Fibroblast of upper back skin (primary cell): ENCODE measurements around the gene SRF.
"Not testable (repeated sequence)": the region's sequence is repeated elsewhere in the genome, so short reads cannot be mapped to it uniquely, and the experiment has no call there.

ENCODE experiments used
- DNase-seq: peaks from one replicate; pipeline ENCODE4 v3.0.0-alpha.2; 2013

The SRF gene

DNA sequence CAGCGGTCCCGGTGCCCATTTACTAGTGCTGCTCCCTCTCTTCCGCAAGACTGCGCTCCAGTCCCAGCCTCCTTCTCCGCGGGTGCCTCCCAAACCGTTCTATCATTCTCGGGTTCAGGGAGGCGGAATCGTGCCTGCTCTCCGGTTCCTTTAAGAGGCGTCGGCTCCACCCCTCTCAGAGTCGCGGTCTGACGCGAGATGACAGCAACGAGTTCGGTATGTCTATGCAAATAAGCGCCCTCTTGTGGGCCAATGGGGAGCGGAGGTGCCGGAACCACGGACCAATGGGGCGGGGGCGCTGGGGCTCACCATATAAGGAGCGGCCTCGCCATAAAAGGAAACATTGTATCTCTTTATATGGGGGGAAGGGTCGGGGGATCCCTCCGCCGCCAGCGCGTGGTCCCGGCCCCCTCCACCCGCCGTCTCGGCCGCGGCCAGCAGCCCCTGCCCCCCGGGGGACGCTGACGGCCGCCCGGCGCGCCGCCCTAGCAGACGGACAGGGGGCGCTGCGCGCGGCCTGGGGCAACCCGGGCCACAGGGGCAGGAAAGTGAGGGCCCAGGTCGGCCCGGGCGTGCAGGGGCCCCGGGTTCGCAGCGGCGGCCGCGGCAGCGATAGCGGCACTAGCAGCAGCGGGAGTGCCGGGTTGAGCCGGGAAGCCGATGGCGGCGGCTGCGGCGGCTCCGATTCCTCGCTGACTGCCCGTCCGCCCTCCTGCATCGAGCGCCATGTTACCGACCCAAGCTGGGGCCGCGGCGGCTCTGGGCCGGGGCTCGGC lies at the start of gene SRF:
SRF (plus strand) TSS at position 339 of the 776 bp plus-strand sequence; CDS start at position 727, 388 bp downstream.
- DNase-seq = peak; percentile 100

GRCh38 chr6:43122146-43122545 lies 48.9 kb upstream of the SRF start:
- DNase-seq = no peak

DNA sequence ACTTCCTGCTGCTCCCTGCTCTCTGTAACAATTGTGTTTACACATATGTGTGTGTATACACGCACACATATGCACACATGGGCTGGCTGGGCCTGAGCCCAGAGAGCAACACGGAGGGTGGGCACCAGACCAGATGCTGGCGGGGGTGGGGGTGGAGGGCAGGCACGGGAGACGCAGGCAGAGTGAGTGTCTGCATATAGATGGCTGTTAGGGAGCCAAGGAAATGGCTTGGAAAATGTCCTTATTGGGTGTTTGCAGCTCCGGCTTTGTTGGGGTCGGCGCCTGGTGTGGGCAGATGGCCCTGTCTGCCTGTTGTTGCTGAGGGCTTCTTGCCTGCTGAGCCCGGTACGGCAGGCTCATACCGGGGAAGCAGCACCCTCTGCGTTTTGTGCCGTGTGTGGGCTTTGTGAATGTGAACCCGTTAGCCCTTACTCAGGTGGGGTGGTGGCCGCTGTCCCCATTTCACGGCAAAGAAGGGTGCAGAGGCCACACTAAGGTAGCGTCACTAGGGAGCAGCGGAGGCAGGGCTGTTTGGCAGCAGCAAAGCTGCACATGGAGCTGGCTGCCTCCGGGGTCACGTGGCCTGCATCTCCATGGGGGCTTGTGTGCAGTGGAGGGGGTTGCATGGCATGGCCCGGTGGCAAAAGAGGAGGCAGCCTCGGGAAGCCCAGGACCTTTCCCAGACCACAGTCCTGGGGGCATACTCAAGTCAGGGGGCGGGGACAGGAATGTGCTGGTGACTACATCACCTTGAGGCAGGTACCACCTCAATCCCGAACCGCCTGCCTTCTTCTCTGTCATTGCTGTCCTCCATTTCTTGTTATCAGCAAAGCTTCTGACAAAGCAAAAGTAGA lies 47.4 kb upstream of the SRF start:
- no peak for DNase-seq

GRCh38 chr6:43124481-43124880 lies 46.6 kb upstream of the SRF start:
- DNase-seq = no peak

DNA sequence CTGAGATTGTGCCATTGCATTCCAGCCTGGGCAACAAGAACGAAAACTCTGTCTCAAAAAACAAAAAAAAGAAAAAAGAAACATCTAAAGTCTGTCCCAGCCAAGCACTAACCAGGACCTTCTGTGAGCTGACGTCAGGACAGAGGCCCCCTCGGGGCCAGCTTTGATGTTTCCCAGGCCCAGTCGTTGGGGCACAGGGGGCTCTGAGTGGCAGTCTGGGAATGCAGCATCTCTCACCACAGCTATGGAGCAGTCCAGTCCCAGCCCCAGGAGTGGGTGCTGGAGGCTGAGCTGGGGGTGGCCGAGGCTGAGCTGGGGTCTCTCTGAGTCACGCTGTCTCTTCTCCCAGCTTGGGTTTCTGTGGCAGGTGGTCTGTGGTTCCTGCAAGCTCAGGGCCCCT lies 46.0 kb upstream of the SRF start:
- peak; percentile 99 for DNase-seq

DNA sequence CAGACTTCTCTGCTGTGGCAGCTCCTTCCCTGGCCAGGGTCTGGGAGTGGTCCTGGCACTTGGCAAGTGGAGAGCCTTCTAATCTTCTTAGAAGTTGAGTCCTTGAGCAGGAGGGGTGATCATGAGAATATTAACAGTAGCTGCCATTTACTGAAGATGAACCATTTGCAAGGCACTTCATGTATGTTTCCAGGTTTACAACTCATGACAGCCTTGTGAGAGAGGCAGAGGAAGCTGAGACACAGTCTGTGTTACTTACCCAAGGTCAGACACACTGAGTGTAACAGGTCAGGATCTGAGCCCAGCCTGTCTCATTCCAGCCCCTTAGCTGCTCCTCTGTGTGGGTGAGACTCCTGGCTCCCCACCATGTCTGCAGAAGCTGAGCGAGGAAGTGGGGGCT lies 45.5 kb upstream of the SRF start:
- peak; percentile 47 for DNase-seq

- DNase-seq = no peak
Measured at GRCh38 chr6:43127180-43127579, 43.9 kb upstream of the SRF start.

- DNase-seq = peak; percentile 60
Measured at GRCh38 chr6:43127877-43128276, 43.2 kb upstream of the SRF start.

DNA sequence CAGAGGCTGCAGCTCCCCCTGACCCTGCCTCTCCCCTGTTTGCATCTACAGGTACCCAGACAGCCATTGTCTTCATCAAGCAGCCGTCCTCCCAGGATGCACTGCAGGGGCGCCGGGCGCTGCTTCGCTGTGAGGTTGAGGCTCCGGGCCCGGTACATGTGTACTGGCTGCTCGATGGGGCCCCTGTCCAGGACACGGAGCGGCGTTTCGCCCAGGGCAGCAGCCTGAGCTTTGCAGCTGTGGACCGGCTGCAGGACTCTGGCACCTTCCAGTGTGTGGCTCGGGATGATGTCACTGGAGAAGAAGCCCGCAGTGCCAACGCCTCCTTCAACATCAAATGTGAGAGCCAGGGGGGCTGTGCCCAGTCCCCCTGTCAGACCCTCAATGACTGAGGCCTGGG lies 42.1 kb upstream of the SRF start:
- DNase-seq = no peak

DNA sequence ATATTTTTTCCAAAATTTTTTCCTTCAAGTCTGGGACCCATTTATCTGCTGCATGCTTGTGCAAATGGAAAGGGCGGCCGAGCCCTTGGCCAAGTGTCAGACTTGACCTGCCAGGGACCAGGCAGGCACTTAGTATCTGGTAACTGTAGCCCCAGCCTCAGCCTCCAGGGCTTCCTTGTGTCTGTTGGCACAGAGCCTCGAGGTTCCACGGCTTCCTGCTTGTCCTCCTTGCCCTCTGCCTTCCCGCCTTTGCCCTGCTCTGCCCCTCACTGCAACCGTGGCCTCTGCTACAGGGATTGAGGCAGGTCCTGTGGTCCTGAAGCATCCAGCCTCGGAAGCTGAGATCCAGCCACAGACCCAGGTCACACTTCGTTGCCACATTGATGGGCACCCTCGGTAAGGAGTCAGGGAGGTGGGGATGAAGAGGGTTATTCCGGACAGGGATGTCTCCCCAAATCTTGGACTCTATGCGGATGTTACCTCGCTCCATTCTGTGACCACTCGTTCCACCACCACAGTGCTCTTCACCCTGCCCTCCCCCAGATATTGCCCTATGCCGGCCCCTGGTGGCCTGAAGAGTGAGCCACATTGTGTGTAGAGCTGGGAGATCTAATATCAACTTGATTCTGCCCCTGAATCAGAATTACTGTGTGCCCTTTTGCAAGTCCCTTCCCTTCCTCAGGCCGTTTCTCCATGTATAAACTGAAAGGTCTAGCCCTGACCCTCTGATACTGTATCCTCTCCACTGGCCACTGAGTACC lies 41.5 kb upstream of the SRF start:
- DNase-seq = peak; percentile 38

DNA sequence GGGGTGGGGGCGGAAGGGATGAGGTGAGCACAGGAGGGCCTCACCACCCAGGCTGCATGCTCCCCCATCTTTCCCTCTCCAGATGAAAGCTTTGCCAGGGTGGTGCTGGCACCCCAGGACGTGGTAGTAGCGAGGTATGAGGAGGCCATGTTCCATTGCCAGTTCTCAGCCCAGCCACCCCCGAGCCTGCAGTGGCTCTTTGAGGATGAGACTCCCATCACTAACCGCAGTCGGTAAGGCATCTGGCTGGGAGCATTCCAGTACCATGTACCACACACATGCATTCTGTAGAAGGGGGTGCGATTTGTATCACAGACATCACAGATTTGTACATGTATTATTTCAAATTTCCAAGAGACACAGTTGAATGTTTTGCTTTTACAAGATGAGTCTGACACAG lies 40.6 kb upstream of the SRF start:
- no peak for DNase-seq

DNA sequence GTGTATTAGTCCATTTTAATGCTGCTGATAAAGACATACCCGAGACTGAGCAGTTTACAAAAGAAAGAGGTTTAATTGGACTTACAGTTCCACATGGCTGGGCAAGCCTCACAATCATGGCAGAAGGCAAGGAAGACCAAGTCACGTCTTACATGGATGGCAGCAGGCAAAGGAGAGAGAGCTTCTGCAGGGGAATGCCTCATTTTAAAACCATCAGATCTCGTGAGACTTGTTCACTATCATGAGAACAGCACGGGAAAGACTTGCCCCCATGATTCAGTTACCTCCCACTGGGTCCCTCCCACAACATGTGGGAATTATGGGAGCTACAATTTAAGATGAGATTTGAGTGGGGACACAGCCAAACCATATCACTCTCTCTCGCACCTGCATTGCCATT lies 39.7 kb upstream of the SRF start:
- DNase-seq = not testable (repeated sequence)

DNA sequence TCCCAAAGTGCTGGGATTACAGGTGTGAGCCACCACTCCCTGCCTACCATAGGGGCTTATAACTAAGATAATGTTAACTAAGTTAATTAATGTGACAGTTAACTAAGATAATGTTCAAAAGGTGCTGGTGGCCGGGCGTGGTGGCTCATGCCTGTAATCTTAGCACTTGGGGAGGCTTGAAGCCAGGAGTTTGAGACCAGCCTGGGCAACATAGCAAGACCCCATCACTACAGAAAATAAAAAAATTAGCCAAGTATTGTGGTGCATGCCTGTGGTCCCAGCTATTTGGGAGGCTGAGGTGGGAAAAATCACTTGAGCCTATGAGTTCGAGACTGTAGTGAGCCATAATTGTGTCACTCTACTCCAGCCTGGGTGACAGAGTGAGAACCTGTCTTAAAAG lies 32.8 kb upstream of the SRF start:
- no peak for DNase-seq

DNA sequence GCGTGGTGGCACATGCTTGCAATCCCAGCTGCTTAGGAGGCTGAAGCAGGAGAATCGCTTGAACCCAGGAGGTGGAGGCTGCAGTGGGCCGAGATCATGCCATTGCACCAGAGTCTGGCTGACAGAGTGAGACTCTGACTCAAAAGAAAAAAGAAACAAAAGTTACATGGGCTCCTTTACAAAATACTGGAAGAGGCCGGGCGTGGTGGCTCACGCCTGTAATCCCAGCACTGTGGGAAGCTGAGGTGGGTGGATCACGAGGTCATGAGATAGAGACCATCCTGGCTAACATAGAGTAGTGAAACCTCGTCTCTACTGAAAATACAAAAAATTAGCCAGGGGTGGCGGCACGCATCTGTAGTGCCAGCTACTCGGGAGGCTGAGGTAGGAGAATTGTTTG lies 31.1 kb upstream of the SRF start:
- DNase-seq = not testable (repeated sequence)

GRCh38 chr6:43141644-43142043 lies 29.4 kb upstream of the SRF start:
- no peak for DNase-seq

DNA sequence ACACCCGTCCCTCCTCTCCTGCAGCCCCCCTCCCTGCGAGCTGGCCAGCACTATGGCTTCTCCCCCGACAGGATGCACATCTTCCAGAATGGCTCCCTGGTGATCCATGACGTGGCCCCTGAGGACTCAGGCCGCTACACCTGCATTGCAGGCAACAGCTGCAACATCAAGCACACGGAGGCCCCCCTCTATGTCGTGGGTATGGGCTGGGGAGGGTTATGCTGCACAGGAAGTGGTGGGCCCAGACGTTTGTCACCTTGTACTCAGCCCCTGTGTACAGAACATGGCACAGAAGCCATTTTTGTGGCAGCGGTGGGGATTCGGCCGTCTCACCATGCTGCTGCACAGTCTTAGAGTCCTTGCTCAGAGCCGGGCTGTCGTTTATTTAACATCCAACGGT lies 29.0 kb upstream of the SRF start:
- no peak for DNase-seq

DNA sequence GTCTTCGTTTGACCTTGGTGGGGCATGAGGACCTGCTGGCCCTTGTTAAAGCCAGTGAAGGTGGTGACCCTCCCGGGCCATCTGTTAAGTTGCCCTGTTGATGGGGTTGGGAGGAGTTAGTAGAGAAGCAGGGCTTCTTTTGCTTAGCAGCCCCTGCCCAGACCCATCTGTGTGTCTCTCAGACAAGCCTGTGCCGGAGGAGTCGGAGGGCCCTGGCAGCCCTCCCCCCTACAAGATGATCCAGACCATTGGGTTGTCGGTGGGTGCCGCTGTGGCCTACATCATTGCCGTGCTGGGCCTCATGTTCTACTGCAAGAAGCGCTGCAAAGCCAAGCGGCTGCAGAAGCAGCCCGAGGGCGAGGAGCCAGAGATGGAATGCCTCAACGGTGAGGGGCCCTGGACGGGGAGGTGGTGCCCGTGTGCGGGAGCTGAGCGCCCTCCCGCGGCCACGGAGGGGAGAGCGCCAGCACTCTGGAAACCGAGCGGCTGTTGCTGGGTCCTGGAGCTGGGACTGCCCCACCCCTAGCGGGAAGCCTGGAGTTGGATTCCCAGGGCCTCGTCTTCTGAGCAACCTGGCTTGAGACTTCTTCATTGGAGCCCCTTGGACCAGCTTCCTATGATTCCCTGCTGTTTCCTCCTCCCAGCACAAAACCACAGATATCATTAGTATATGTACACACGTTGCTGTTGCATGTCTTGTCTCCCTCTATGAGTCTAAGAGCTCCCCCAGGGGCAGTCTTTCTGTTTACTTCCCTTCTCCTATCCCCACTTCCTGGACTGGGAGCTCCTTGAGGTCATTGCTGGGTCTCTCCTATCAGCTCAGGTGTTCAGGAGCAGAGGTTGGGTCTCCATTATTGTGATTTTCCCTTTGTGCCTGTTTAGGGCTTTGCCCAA lies 27.6 kb upstream of the SRF start:
- peak; percentile 95 for DNase-seq

- DNase-seq = no peak
Measured at GRCh38 chr6:43144879-43145278, 26.2 kb upstream of the SRF start.

- no peak for DNase-seq
Measured at GRCh38 chr6:43146261-43146660, 24.8 kb upstream of the SRF start.

- no peak for DNase-seq
Measured at GRCh38 chr6:43146709-43147688, 24.1 kb upstream of the SRF start.
